GM18861 (cell line): Measurements from ENCODE around the gene UBXN2A.
"Not testable (repeated sequence)": the region's sequence is repeated elsewhere in the genome, so short reads cannot be mapped to it uniquely, and the experiment has no call there.

Experiments used
- ATAC-seq: cut with Tn5 transposase; IDR thresholded peaks from one replicate; pipeline ENCODE4 v1.9.1; 2021; ENCODE audit not compliant: unreplicated experiment

Gene UBXN2A

DNA sequence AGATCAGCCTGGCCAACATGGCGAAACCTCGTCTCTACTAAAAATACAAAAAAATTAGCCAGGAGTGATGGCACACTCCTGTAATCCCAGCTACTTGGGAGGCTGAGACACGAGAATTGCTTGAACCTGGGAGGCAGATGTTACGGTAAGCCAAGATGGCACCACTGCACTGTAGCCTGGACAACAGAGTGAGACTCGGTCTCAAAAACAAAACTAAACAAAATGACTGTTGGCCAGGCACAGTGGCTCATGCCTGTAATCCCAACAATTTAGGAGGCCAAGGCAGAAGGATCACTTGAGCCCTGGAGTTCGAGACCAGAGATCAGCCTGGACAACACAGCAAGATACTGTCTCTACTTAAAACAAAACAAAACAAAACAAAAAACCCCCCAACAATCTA lies 102.9 kb downstream of the UBXN2A start:
- ATAC-seq, result not testable (repeated sequence)

DNA sequence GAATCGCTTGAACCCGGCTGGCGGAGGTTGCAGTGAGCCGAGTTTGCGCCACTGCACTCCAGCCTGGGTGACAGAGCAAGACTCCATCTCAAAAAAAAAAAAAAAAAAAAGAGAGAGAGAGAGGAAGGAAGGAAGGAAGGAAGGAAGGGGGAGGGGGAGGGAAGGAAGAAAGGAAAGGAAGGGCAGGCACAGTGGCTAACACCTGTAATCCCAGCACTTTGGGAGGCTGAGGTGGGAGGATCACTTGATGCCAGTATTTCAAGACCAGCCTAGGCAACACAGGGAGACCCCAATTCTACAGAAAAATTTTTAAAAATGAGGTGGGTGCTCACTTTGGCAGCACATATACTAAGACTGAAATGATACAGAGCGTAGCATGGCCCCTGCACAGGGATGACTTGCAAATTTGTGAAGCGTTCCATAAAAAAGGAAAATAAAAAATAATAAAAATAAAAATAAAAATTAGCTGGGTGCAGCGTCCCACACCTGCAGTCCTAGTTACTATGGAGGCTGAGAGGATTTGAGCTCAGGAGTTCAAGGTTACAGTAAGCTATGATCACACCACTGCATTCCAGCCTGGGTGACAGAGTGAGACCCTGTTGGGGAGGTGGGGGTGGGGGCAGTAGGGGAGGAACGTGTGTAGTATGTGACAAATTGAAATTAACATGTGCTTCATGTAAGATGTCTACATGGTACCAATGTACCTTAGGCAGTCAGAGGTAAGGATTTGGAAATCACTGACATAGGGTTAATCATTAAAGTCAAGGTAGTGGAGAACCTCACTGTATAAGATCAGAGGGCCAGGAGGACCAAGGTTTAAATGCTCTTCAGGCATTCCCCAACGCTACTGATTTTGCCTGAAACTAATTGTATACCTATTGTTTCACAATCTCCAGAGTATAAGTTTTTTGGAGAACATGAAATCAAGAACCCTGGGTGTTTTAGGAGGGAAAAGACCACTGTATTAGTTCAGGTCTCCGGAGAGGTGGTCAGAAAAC lies 105.5 kb downstream of the UBXN2A start:
- no peak for ATAC-seq

DNA sequence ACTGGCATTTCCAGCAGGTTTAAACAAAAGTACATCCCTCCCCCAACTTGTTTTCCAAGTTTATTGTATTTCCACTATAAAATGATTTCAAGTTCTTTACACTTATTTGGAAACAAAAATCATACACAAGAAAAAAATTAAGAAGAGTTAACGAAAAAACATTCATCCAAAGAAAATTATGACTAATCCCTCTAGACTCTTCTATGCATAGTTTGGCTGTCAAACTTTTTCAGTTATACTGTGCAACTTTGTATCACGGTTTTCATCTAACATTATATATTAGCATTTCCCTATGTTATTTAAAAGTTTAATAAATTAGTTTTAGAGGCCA lies 106.3 kb downstream of the UBXN2A start:
- ATAC-seq, result no peak

DNA sequence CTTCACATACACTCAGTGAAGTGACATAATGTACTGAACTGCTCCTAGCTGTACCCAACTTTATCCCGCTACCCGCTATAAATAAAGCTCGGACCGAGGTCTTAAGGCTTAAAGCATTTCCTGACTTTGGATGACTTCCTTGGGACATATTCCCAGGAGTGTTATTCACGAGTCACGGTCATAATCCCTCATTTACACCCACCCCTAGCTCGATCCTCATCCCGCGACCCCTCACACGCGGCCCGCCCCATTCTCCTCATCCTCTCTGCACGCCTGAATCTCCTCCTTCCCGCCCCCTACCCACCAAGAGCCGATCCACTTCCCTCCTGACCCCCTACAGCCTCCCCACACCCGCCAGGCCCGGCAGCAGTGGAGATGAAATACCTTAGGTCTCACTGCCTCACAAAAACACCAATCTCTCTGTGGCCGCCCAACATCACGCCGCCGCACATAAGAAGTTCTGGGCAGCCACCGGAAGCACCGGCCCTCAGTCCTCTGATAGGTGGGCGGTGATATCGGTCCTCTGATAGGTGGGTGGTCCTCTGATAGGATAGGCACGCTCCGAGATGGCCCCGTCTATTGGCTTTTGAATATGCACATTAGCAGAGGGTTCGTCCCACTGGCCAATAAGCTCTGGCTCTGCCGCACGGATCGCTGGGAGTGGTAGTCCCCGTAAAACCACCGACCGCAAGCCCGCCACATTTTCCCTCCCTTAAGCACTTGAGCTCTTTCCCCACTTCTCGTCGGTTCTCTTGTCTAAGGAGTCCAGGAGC lies 106.9 kb downstream of the UBXN2A start, which contains the start of gene WDCP:
WDCP (minus strand) TSS at position 462 of the 773 bp plus-strand sequence. CDS start 7,897 bp downstream, outside the sequence.
- ATAC-seq, result peak; percentile 96

DNA sequence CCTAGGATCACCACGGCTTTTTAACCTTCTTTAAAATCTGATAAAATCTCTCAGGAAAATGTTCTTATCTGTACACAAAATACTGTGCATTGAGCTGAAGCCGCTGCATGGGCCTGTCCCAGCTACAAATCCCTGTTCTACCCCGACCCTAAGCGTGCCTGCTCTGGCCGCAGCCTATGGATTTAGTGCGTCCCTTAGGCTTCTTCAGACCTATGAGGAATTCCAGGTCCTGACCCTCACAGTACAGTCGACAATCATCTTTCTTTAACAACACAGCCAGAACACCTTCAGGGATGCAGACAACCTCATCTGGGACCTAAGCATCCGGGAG lies 107.4 kb downstream of the UBXN2A start:
- no peak for ATAC-seq

DNA sequence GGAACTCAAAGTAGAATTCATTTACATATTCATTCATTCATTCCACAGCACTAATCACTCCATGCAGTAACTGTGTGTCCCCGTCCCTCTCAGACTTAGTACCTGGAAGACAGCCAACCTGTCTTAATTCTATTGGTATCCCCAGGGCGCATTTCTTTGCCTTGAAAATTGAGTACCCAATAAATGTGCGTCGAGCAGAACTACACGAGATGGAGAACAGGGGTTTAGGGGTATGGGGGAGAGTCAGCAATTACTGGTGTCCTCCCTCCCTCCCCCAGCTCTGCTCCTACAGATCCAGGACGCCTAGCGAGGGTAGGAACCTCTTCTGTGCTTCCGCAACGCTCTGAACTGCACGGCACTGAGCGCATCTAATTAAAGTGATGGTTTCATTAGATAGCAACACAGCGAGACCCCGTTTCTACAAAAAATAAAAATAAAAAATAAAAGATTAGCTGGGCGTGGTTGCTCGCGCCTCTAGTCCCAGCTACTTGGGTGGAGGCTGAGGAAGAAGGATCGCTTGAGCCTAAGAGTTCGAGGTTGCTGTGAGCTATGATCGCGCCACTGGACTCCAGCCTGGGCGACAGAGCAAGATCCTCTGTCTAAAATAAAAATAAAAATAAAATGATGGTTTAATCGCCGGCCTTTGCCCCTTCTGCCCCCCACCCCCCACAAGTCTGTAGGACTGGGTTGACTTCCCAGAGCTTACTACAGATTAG lies 108.7 kb downstream of the UBXN2A start:
- ATAC-seq, result no peak

DNA sequence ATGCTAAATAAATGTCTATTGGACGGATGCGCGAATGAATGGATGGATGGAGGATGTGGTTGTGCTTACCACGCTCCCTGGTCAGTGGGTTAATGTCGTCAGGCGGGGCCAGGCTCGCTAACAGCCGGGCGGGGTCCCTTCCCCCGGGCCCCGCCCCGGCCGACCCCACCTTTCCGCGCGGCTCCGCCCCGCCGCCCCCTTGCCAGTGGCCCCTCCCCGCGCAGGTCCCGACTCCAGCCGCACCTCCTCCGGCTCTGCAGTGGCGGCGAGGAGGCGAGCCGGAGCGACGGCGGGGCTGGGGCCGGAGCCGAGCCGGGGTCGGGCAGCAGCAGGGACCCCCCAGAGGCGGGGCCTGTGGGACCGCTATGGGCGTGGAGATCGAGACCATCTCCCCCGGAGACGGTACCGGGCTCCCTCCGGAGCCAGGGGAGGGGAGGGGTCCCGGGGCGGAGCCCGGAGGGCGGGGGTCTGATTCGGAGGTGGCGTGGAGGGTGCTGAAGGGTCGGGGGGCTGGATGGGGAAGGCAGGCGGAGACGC lies 109.3 kb downstream of the UBXN2A start, which contains the start of gene FKBP1B:
FKBP1B (plus strand) TSS at position 257 of the 537 bp plus-strand sequence; CDS start at position 366, 109 bp downstream.
- ATAC-seq, result no peak

DNA sequence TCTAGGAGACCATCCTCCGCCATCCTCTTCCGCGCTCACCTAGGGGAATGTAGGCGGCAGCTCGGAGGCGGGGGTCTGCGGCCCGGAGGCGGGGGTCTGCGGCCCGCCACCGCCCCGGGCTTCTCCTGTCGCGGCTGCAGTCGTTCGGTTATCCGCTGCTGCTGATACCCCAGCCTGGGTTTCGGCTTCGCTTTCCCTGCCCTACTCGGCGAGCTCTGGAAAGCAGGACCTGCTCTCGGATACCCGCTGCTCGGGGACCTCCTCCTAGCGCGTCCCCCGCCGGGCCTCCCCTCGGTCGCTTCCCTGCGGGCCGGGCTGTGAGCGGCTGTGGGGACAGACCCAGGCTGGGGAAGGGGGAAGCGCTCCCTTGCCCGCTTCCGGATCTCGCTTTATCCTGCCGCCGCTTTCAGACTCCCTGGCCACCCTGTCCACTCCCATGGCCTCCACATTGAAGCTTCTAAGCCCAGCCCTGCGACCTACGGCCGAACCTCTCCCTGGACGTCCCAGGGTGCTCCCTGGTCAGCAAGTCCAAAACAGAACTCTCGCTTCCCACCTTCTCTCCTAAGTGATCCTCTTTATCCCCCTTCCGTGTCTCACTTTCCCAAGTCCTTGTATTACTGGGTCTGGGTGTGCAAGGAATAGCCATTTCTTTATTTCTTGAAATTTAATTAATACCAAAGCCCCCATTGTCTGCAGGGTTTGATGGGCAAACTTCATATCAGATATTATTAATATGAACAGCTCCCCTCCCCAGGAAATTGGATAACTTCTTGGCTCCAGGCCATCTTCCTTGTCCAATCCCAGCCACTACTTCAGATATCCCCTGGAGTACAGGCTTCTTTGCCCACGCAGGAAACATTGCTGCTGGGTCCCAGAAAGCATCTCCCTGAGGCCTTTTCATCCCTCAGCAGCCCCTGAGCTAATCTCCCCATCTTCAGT lies 110.0 kb downstream of the UBXN2A start:
- no peak for ATAC-seq

DNA sequence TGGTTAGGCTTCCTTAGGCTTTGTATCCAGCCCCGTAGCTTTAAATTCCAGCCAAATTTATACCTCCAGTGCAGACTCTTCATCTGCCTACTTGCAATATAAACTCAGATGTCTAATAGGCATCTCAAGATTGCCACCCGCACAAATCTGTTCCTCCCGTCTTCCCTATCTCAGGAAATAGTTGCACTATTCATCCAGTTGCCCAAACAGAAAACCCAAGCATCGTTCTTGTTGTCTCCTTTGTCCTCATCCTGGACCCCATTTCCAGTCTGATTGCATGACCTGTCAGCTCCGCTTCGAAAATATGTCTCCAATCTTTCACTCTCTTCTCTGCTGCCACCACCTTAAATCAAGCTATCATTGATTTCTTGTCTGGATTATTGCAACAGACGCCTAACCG lies 111.6 kb downstream of the UBXN2A start:
- ATAC-seq, result no peak

DNA sequence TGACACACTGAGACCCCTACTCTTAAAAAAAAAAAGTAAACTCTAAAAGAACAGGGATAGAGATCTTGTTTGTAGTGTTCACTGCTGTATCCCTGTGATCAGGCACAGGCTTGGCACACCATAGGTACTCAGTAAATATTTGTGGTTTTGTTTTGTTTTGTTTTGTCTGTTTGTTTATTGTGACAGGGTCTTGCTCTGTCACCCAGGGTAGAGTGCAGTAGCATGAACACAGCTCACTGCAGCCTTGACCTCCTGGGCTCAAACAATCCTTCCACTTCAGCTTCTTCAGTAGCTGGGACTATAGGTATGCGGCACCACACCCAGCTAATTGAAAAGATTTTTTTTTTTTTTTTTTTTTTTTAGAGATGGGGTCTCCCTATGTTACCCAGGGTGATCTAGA lies 112.7 kb downstream of the UBXN2A start:
- no peak for ATAC-seq
